T-helper 1 cell treated with Interleukin-12 subunit alpha and Interleukin-12 subunit beta and Interleukin-4 antibody, amounts not matched to agents 30 ng/mL and 1 ng/mL, for 36 hours (primary cell): ENCODE measurements around the gene WAPL. TPM values are rescaled to one million over a fixed set of nuclear protein-coding genes. Genes with fewer than 3 reads are reported as not detected.

Experiments
- intact Hi-C: fragments of 100-400 bp; cut with micrococcal nuclease; formaldehyde crosslinking; loops from one replicate; pipeline ENCODE4 v1.15.1; 2024
- total RNA-seq: library from RNA; stranded (reverse); gene quantifications from 2 replicates; pipeline ENCODE4 v1.2.3, GENCODE V29; 2022

Gene WAPL
- total RNA-seq, 1 donor from 2014 or later, result 47.5 TPM

GRCh38 chr10:86481761-86482160 lies 39.8 kb downstream of the WAPL start:
- intact Hi-C loops, result no loop called here

GRCh38 chr10:86480571-86480970 lies 41.0 kb downstream of the WAPL start:
- intact Hi-C loops, result no loop called here

GRCh38 chr10:86472061-86472460 lies 49.5 kb downstream of the WAPL start:
- intact Hi-C loops, result no loop called here

- intact Hi-C loops, result no loop called here
These were observed 59.4 kb downstream of the WAPL start for GRCh38 chr10:86461963-86462804.

GRCh38 chr10:86451604-86451960 lies 70.0 kb downstream of the WAPL start:
- intact Hi-C loops, result no loop called here

- intact Hi-C loops, result no loop called here
These were observed 70.6 kb downstream of the WAPL start for GRCh38 chr10:86450806-86451603.

- intact Hi-C loops, result no loop called here
These were observed 71.5 kb downstream of the WAPL start for GRCh38 chr10:86449926-86450558.

- intact Hi-C loops, result loop anchor here (2.0 kb wide), 1 partner anchor 71 kb away; no protein-coding TSS in a partner anchor
These were observed 74.2 kb downstream of the WAPL start for GRCh38 chr10:86447432-86447831.

GRCh38 chr10:86446987-86447386 lies 74.6 kb downstream of the WAPL start:
- intact Hi-C loops, result loop anchor here (2.0 kb wide), 1 partner anchor 72 kb away; no protein-coding TSS in a partner anchor

- intact Hi-C loops, result loop anchor here (2.0 kb wide), 1 partner anchor 72 kb away; no protein-coding TSS in a partner anchor
These were observed 75.2 kb downstream of the WAPL start for GRCh38 chr10:86446440-86446839.

GRCh38 chr10:86443936-86444335 lies 77.7 kb downstream of the WAPL start:
- intact Hi-C loops, result no loop called here

GRCh38 chr10:86443069-86443468 lies 78.5 kb downstream of the WAPL start:
- intact Hi-C loops, result no loop called here

- intact Hi-C loops, result loop anchor here (1.0 kb wide), 1 partner anchor 41 kb away; no protein-coding TSS in a partner anchor
These were observed 80.4 kb downstream of the WAPL start for GRCh38 chr10:86440874-86441843.

- intact Hi-C loops, result no loop called here
These were observed 82.0 kb downstream of the WAPL start for GRCh38 chr10:86439544-86439943.

GRCh38 chr10:86438091-86438749 lies 83.4 kb downstream of the WAPL start:
- intact Hi-C loops, result no loop called here

- intact Hi-C loops, result no loop called here
These were observed 84.1 kb downstream of the WAPL start for GRCh38 chr10:86437447-86437846.

GRCh38 chr10:86436963-86437362 lies 84.6 kb downstream of the WAPL start:
- intact Hi-C loops, result no loop called here

- intact Hi-C loops, result no loop called here
These were observed 86.9 kb downstream of the WAPL start for GRCh38 chr10:86434656-86435055.

GRCh38 chr10:86423739-86424138 lies 97.9 kb downstream of the WAPL start:
- intact Hi-C loops, result no loop called here

- intact Hi-C loops, result no loop called here
These were observed 102.5 kb downstream of the WAPL start for GRCh38 chr10:86419101-86419500.
